Spleen (tissue), 11 donors: Measurements from ENCODE around the gene OR2AE1. TPM values are rescaled to one million over a fixed set of nuclear protein-coding genes. Genes with fewer than 3 reads are reported as not detected.
A peak's percentile ranks its signal among the peaks of the same experiment; 100 is the strongest.

Experiments
- DNase-seq: peaks from one replicate; pipeline ENCODE4 v3.0.0-alpha.2; 2020
- H3K27ac ChIP-seq, 8 donors: fragments of 200-600 bp; sonication (generic) in 7 of 8; 1 replicate in 4 of 8; 2 replicates in 4 of 8; pipeline versions ENCODE4 v1.5.0 to v1.8.0; 2016 to 2021; ENCODE audit warnings: inconsistent platforms in 4 of 8, mild to moderate bottlenecking in 4 of 8, moderate library complexity in 1 of 8
- H3K27me3 ChIP-seq, 7 donors: fragments of 200-600 bp; sonication (generic) in 6 of 7; replicated peaks in 1 of 7; 1 replicate in 4 of 7; 2 replicates in 3 of 7; pipeline versions ENCODE4 v1.5.0 to v1.8.0; 2016 to 2021; ENCODE audit warnings: inconsistent platforms in 3 of 7, mild to moderate bottlenecking in 1 of 7
- H3K36me3 ChIP-seq, 6 donors: fragments of 200-600 bp; sonication (generic) in 5 of 6; 1 replicate in 4 of 6; 2 replicates in 2 of 6; pipeline versions ENCODE4 v1.5.0 to v1.8.0; 2016 to 2021; ENCODE audit warnings: inconsistent platforms in 2 of 6
- H3K4me1 ChIP-seq, 6 donors: fragments of 200-600 bp; sonication (generic) in 5 of 6; 1 replicate in 3 of 6; 2 replicates in 3 of 6; pipeline versions ENCODE4 v1.5.0 to v1.8.0; 2016 to 2021; ENCODE audit warnings: inconsistent platforms in 3 of 6
- H3K4me3 ChIP-seq, 8 donors: fragments of 200-600 bp; sonication (generic) in 7 of 8; 1 replicate in 4 of 8; 2 replicates in 4 of 8; pipeline versions ENCODE4 v1.5.0 to v1.8.0; 2016 to 2021; ENCODE audit warnings: inconsistent platforms in 4 of 8, mild to moderate bottlenecking in 4 of 8, moderate library complexity in 2 of 8
- H3K9me3 ChIP-seq, 8 donors: fragments of 200-600 bp; sonication (generic) in 7 of 8; 1 replicate in 4 of 8; 2 replicates in 4 of 8; pipeline versions ENCODE4 v1.5.0 to v1.8.0; 2016 to 2021; ENCODE audit warnings: inconsistent platforms in 4 of 8
- CTCF ChIP-seq, 11 experiments: fragments of 200-600 bp in 7 of 11; fragments of 450-650 bp in 4 of 11; sonication (generic) in 4 of 11; IDR thresholded peaks in 8 of 11; conservative IDR thresholded peaks in 3 of 11; 1 replicate in 7 of 11; 2 replicates in 4 of 11; pipeline versions ENCODE4 v1.4.0 to v1.8.0; 2016 to 2021; ENCODE audit warnings: antibody characterized with exemption in 11 of 11, inconsistent platforms in 4 of 11, mild to moderate bottlenecking in 1 of 11
- POLR2A ChIP-seq, 3 donors: fragments of 450-650 bp; IDR thresholded peaks; one replicate each; pipeline ENCODE4 v1.5.1; 2017; ENCODE audit warnings: antibody characterized with exemption in 3 of 3, mild to moderate bottlenecking in 1 of 3
- POLR2AphosphoS5 ChIP-seq, 3 donors: sonication (generic); formaldehyde crosslinking; IDR thresholded peaks; one replicate each; pipeline ENCODE4 v1.5.1; 2017; ENCODE audit warnings: antibody characterized with exemption in 3 of 3
- WGBS, 5 donors: extraction: QIAGEN DNeasy Blood & Tissue Kit in 3 of 5; methylation state at CpG; one replicate each; pipeline versions ENCODE4 v1.1.5 to v1.1.7; 2013 to 2018; 5-methylcytosine and 5-hydroxymethylcytosine counted together
- intact Hi-C: fragments of 100-400 bp; cut with DNase I; formaldehyde crosslinking; loops from one replicate; pipeline ENCODE4 v1.15.0; 2023; ENCODE audit warnings: low total_unique reads
- polyA plus RNA-seq, 3 donors: library from polyadenylated mRNA; stranded (reverse); fragments of 200-250 nt; gene quantifications; one replicate each; pipeline ENCODE4 v1.2.1, GENCODE V29; 2013
- total RNA-seq, 7 donors: library from RNA; depleted of rRNA in 3 of 7; stranded (reverse); fragments of >200 nt in 3 of 7; fragmentation: NEBNext Ultra II Directional in 4 of 7; extraction: Animal tissue kit (Norgen Biotek cat#: 25700) in 4 of 7; gene quantifications; one replicate each; pipeline versions ENCODE4 v1.1.0 to v1.2.1, GENCODE V29; 2016 to 2021
- donor health status: healthy with polysubstance abuse.
- donor health status: DM: no; HTN: no; CAD: no; lungs with moderate emphysema.
- donor health status: DM: no; HTN: no; CAD: no.
- donor health status: Bipolar disorder and iron deficiency.
- donor health status: healthy.
- donor health status: DM: no; HTN: no; CAD: no.
- donor health status: DM: yes; HTN: yes; CAD: no.

Gene OR2AE1
- total and polyA plus RNA-seq, 10 donors = 0.94 TPM; not detected in 9

GRCh38 chr7:99919814-99920112 is 42.9 kb upstream of the OR2AE1 start:
- H3K4me1 ChIP-seq = peaks cover 30 to 57% (median 45%) of the 10 kb centered on the region in 6 donors
- no peaks in the 10 kb centered on the region for H3K27me3 ChIP-seq
- peaks cover 0 to 30% (median 0%) of the 10 kb centered on the region in 6 donors for H3K36me3 ChIP-seq
- peak overlapping the region; percentile 85 to 99 (median 94) for H3K27ac ChIP-seq
- no peak for DNase-seq
- intact Hi-C loops = no loop called here
- peak overlapping the region; percentile 57 to 97 (median 83) for H3K4me3 ChIP-seq
- no peaks in the 10 kb centered on the region for H3K9me3 ChIP-seq
- no peak for TF ChIP-seq CTCF (IDR thresholded peaks at IDR 0.05 in 8 of 11, conservative IDR thresholded peaks at IDR 0.05 in 3 of 11)
- TF ChIP-seq POLR2A (IDR thresholded peaks at IDR 0.05) = no peak
- no peak for TF ChIP-seq POLR2AphosphoS5 (IDR thresholded peaks at IDR 0.05)
- WGBS, 5 donors = 33 to 47% (median 39%) methylated on average over 4 of the region's 4 CpGs

- Histone ChIP-seq H3K9me3 (no peaks in the 10 kb centered on the region), H3K27me3 (no peaks in the 10 kb centered on the region), H3K36me3 (peaks cover 0 to 35% (median 0%) of the 10 kb centered on the region in 6 donors), H3K4me1 (peaks cover 30 to 63% (median 48%) of the 10 kb centered on the region in 6 donors), H3K27ac (peak within 1 kb of the TSS; percentile 85 to 99 (median 94)), H3K4me3 (peak within 1 kb of the TSS; percentile 57 to 97 (median 83))
- intact Hi-C loops = no loop called here
- TF ChIP-seq CTCF (IDR thresholded peaks at IDR 0.05 in 8 of 11, conservative IDR thresholded peaks at IDR 0.05 in 3 of 11) (peak in 5 of 11 experiments; percentile 7 to 34 (median 20)), POLR2AphosphoS5 (IDR thresholded peaks at IDR 0.05) (peak; percentile 97 to 98 (median 98)), POLR2A (IDR thresholded peaks at IDR 0.05) (peak in 2 of 3 donors; percentile 65 to 82)
- peak; percentile 97 for DNase-seq
- WGBS, 5 donors = 0 to 3% (median 1%) methylated on average over 64 to 81 of the region's 81 CpGs
Measured at GRCh38 chr7:99918959-99919813, 42.4 kb upstream of the OR2AE1 start, which contains the start of gene TRIM4. Gene TRIM4 (minus strand): TSS chr7:99919530. CDS start chr7:99919401, 129 bp downstream.

- TF ChIP-seq CTCF (IDR thresholded peaks at IDR 0.05 in 8 of 11, conservative IDR thresholded peaks at IDR 0.05 in 3 of 11) (no peak), POLR2A (IDR thresholded peaks at IDR 0.05) (no peak), POLR2AphosphoS5 (IDR thresholded peaks at IDR 0.05) (no peak)
- Histone ChIP-seq H3K27me3 (no peaks in the 10 kb centered on the region), H3K9me3 (no peaks in the 10 kb centered on the region), H3K4me3 (no peak overlapping the region), H3K4me1 (peaks cover under 1 to 57% (median 36%) of the 10 kb centered on the region in 6 donors), H3K27ac (no peak overlapping the region), H3K36me3 (peaks cover 0 to 82% (median 32%) of the 10 kb centered on the region in 6 donors)
- intact Hi-C loops = loop anchor here (5.0 kb wide), 1 partner anchor 81 kb away; no protein-coding TSS in a partner anchor
- DNase-seq = no peak
- WGBS, 5 donors = 94 to 100% (median 97%) methylated on average over 2 of the region's 2 CpGs
Measured at GRCh38 chr7:99910976-99911375, 34.1 kb upstream of the OR2AE1 start.

GRCh38 chr7:99901581-99901980 is 24.7 kb upstream of the OR2AE1 start:
- H3K36me3 ChIP-seq = peaks cover 6 to 96% (median 80%) of the 10 kb centered on the region in 6 donors
- 97 to 98% (median 97%) methylated on average over 10 of the region's 10 CpGs for WGBS, 5 donors

More at GRCh38 chr7:99901581-99901980, 24.7 kb upstream of the OR2AE1 start:
- H3K4me1 ChIP-seq = peaks cover 0 to 7% (median 0%) of the 10 kb centered on the region in 6 donors
- intact Hi-C loops = no loop called here
- no peak for DNase-seq
- H3K4me3 ChIP-seq = no peak overlapping the region
- H3K27me3 ChIP-seq = no peaks in the 10 kb centered on the region
- H3K27ac ChIP-seq = no peak overlapping the region
- no peaks in the 10 kb centered on the region for H3K9me3 ChIP-seq
- no peak for TF ChIP-seq POLR2A (IDR thresholded peaks at IDR 0.05)
- no peak for TF ChIP-seq CTCF (IDR thresholded peaks at IDR 0.05 in 8 of 11, conservative IDR thresholded peaks at IDR 0.05 in 3 of 11)
- no peak for TF ChIP-seq POLR2AphosphoS5 (IDR thresholded peaks at IDR 0.05)
